Thoracic aorta (tissue), 2 donors: ENCODE results near the gene GSDME. TPM values are rescaled to one million over a fixed set of nuclear protein-coding genes. Genes with fewer than 3 reads are reported as not detected.
A peak's percentile ranks its signal among the peaks of the same experiment; 100 is the strongest.

Experiments used
- ATAC-seq: fragments of 150-250 bp; one replicate; pipeline ENCODE4 v1.8.0; 2017; ENCODE audit warnings: low read depth; ENCODE audit not compliant: insufficient number of reproducible peaks, low FRiP score
- DNase-seq: peaks from one replicate; pipeline ENCODE4 v3.0.0-alpha.2; 2020; ENCODE audit warnings: low spot score
- H3K27ac ChIP-seq, 2 donors: fragments of 200-600 bp; sonication (generic); 1 replicate in 1 of 2; 2 replicates in 1 of 2; pipeline ENCODE4 v1.5.1; 2016; ENCODE audit warnings: mild to moderate bottlenecking in 2 of 2, moderate library complexity in 2 of 2
- H3K27me3 ChIP-seq: fragments of 200-600 bp; sonication (generic); replicated peaks from 2 replicates; pipeline ENCODE4 v1.6.0; 2016; ENCODE audit warnings: mild to moderate bottlenecking; ENCODE audit not compliant: insufficient read depth
- H3K36me3 ChIP-seq: fragments of 200-600 bp; sonication (generic); one replicate; pipeline ENCODE4 v1.5.1; 2016
- H3K4me1 ChIP-seq, 2 donors: fragments of 200-600 bp; sonication (generic); 1 replicate in 1 of 2; 2 replicates in 1 of 2; pipeline versions ENCODE4 v1.5.1 to v1.6.0; 2016; ENCODE audit warnings: low read depth in 2 of 2, mild to moderate bottlenecking in 1 of 2; ENCODE audit not compliant: control insufficient read depth in 1 of 2
- H3K4me3 ChIP-seq: fragments of 200-600 bp; sonication (generic); 2 replicates; pipeline ENCODE4 v1.5.1; 2016; ENCODE audit warnings: mild to moderate bottlenecking
- H3K9me3 ChIP-seq: fragments of 200-600 bp; sonication (generic); 2 replicates; pipeline ENCODE4 v1.5.1; 2016
- CTCF ChIP-seq: fragments of 200-600 bp; sonication (generic); IDR thresholded peaks from one replicate; pipeline ENCODE4 v1.5.1; 2019; ENCODE audit warnings: antibody characterized with exemption
- total RNA-seq, 2 donors: library from RNA; depleted of rRNA; stranded (reverse); fragments of >200 nt; gene quantifications; one replicate each; pipeline versions ENCODE4 v1.1.0 to v1.2.3, GENCODE V29; 2016

The GSDME gene
- total RNA-seq, 2 donors from 2014 or later = 7.3 to 21.7 TPM

- no peak for ATAC-seq
- H3K27me3 ChIP-seq = no peaks in the 10 kb centered on the region
- H3K9me3 ChIP-seq = no peaks in the 10 kb centered on the region
- H3K36me3 ChIP-seq = no peaks in the 10 kb centered on the region
- no peak for DNase-seq
- no peak for TF ChIP-seq CTCF
- no peaks in the 10 kb centered on the region for H3K4me1 ChIP-seq
- H3K27ac ChIP-seq = no peak overlapping the region
- no peak overlapping the region for H3K4me3 ChIP-seq
Measured at GRCh38 chr7:24657980-24658379, 99.3 kb downstream of the GSDME start.

GRCh38 chr7:24656608-24657007 lies 100.7 kb downstream of the GSDME start:
- H3K36me3 ChIP-seq = no peaks in the 10 kb centered on the region
- H3K9me3 ChIP-seq = no peaks in the 10 kb centered on the region
- no peak overlapping the region for H3K27ac ChIP-seq
- DNase-seq (no peak), ATAC-seq (no peak)
- H3K27me3 ChIP-seq = no peaks in the 10 kb centered on the region
- no peak for TF ChIP-seq CTCF
- H3K4me3 ChIP-seq = no peak overlapping the region
- peaks cover 0 to 4% of the 10 kb centered on the region in 2 donors for H3K4me1 ChIP-seq

GRCh38 chr7:24654305-24654704 lies 103.0 kb downstream of the GSDME start:
- H3K9me3 ChIP-seq = no peaks in the 10 kb centered on the region
- no peak for TF ChIP-seq CTCF
- H3K4me1 ChIP-seq = peaks cover 0 to 4% of the 10 kb centered on the region in 2 donors
- H3K27me3 ChIP-seq = no peaks in the 10 kb centered on the region
- no peak overlapping the region for H3K27ac ChIP-seq
- no peak for DNase-seq
- H3K36me3 ChIP-seq = no peaks in the 10 kb centered on the region
- no peak for ATAC-seq
- no peak overlapping the region for H3K4me3 ChIP-seq

- Histone ChIP-seq H3K4me1 (peaks cover 0 to 4% of the 10 kb centered on the region in 2 donors), H3K4me3 (peak overlapping the region; percentile 68), H3K27me3 (no peaks in the 10 kb centered on the region), H3K27ac (no peak overlapping the region), H3K36me3 (no peaks in the 10 kb centered on the region), H3K9me3 (no peaks in the 10 kb centered on the region)
- ATAC-seq (no peak), DNase-seq (no peak)
- TF ChIP-seq CTCF = no peak
Measured at GRCh38 chr7:24653316-24654085, 103.8 kb downstream of the GSDME start.

- H3K36me3 ChIP-seq = no peaks in the 10 kb centered on the region
- H3K9me3 ChIP-seq = no peaks in the 10 kb centered on the region
- peak overlapping the region; percentile 32 for H3K4me3 ChIP-seq
- no peak overlapping the region for H3K27ac ChIP-seq
- no peak for TF ChIP-seq CTCF
- DNase-seq = no peak
- H3K4me1 ChIP-seq = peaks cover 0 to 4% of the 10 kb centered on the region in 2 donors
- H3K27me3 ChIP-seq = no peaks in the 10 kb centered on the region
- ATAC-seq = no peak
Measured at GRCh38 chr7:24652251-24652939, 104.9 kb downstream of the GSDME start.
